ENCODE results near the gene HMGB2.

The HMGB2 gene

GRCh38 chr4:173333658-173334084 is 487 bp downstream of the HMGB2 start:
- DNase-seq: no peak

DNA sequence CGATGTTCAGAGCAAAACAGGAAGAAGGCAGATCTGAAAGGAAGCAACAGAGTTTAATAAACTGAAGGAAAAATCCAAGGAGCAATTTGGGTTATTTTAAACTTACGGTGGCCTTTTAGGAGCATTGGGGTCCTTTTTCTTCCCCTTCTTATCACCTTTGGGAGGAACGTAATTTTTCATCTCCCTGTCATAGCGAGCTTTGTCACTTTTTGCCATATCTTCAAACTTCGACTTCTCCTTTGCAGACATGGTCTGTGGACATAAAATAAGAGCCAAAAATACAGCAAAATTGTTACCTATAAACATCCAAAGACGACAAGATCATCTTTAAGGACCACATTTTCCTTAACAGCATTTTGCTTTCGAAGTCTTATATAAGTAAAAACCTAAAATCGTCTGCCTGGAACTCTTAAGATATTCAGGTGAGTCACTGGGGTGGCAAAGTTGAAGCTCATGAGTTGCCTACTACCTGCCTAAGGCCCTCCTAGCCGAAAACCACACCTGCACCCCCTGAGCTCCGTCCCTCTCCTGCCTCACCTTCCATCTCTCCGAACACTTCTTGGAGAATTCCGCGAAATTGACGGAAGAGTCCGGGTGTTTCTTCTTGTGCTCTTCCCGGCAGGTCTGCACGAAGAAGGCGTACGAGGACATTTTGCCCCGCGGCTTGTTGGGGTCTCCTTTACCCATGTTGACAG is 1.0 kb downstream of the HMGB2 start:
- no peak for DNase-seq

- no peak for DNase-seq
These were observed 2.1 kb downstream of the HMGB2 start for GRCh38 chr4:173332021-173332487.

GRCh38 chr4:173330590-173330989 is 3.6 kb downstream of the HMGB2 start:
- DNase-seq: no peak

DNA sequence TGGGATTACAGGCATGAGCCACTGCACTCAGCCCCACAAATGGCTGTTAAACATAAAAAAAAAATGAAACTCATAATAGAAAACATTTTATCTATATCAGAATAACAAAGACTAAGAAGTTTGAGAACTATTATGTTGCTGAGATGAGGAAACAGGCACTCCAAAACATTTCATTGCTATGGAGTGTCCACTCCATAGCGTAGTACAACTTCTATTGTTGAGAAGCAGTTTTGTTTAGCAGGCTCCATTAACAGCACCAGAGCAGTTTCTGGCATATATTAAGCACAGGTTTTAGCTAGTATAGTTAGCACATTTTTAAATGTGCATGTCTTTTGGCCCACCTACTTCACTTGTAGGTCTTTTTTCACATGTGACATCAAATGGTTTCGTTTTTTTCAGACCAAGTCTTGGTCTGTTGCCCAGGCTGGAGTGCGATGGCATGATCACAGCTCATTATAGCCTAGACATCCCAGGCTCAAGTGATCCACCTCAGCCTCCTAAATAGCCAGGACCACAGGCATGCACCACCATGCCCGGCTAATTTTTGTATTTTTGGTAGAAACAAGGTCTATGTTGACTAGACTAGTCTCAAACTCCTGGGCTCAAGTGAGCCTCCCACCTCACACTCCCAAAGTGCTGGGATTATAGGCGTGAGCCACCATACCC is 5.8 kb downstream of the HMGB2 start:
- no peak for DNase-seq

DNA sequence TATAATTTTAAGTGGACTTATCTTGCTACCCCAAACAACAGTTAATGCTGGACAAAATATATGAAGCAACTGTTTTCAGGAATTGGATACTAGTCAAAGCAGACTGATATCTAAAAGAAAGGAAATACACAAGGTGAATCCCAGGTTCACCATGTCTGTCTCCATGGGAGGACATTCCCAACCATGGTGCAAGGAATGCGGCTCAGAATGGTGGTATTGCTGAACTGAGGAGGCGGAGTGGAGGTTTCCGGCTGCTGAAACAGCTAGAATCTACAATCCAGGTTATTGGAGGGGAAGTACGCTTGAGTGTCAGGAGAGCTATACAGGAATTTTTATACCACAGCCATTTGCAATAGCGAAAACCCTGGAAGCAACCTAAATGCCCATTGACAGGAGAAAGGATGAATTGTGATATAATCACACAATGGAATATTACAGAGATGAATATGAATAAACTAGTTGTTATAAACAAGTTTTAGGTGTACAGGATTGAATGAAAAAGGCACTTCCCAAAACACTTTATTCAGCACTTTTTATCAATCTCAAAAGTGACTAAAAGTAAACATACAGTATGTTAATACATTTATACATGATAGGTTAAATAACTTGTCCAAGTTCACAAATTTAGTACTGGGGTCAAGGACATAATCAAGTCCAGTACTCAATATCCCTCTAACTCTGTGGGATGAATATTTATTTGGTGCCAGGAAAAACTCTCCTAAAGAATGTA is 9.0 kb downstream of the HMGB2 start:
- DNase-seq: no peak

- DNase-seq: no peak
These were observed 14.5 kb downstream of the HMGB2 start for GRCh38 chr4:173319696-173320095.

DNA sequence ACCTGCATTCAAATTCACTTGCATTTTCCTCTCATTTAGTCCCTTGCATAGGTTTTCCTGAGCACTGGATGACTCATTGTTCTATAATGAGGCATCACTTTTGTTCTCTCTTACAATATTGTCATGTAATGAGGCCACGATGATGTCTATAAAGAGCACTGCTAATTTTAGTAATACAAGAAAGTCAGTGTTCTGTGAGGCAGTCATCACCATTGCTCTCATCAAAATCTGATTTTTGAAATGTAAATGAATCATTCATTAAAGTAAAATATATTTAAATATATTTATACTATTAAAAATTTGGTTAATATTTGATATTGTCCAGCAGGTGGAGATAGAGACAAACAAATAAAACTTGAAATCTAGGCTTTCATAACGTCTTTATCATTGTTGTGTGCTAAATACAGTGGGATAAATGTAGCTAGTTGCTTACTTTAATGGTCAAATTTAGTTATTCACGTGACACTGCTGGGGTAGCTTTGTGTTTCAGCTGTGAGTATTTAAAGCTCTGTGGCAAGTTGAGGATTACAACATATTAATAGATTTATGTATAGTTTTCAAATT is 15.4 kb downstream of the HMGB2 start:
- peak; percentile 49 for DNase-seq

DNA sequence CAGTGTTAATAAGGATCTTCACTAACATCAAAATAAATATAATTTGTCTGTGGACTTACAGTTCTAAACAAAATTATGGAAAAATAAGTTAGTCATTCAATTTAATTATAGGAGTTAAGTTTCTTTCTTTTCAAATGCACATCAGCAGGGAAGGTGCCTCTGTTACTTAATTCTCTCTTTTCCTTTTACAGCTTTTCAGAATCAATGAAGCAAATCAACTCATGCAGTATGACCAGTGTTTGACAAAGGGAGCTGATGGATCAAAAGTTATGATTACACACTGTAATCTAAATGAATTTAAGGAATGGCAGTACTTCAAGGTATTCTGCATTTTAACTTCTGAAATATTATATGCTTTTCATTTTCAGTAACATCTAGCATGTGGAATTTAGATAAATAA is 15.9 kb downstream of the HMGB2 start:
- no peak for DNase-seq

GRCh38 chr4:173317004-173317403 is 17.2 kb downstream of the HMGB2 start:
- DNase-seq: no peak

- no peak for DNase-seq
These were observed 18.1 kb downstream of the HMGB2 start for GRCh38 chr4:173316060-173316459.

DNA sequence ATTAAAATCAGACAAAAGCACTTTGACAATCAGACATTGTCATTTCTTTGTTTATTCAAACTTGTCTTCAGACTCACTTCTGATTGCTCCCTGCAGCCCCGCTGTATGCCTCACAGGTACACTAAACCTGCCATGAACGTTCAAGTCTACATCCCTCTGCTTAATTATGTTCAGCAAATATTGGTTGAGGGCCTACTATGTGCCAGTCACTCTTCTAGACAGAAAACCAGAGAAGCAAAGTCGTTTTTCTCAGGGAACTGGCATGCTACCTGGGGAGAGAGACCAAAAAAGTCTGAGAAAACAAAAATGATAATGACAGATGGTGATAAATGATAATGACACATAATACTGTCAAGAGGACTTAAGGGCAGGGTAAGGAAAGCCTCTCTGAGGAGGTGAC is 19.4 kb downstream of the HMGB2 start:
- no peak for DNase-seq

DNA sequence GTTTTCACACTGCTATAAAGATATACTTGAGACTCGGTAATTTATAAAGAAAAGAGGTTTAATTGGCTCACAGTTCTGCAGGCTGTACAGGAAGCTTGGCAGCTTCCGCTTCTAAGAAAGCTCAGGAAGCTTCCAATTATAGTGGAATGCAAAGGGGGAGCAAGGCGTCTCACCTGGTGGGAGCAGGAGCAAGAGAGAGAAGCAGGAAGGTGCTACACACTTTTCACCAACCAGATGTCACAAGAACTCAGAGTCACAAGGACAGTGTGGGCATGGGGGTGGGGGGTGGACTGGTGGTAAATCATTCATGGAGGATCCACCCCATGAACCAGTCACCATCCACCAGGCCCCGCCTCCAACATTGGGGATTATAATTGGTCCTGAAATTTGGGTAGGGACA is 22.8 kb downstream of the HMGB2 start:
- DNase-seq: no peak

DNA sequence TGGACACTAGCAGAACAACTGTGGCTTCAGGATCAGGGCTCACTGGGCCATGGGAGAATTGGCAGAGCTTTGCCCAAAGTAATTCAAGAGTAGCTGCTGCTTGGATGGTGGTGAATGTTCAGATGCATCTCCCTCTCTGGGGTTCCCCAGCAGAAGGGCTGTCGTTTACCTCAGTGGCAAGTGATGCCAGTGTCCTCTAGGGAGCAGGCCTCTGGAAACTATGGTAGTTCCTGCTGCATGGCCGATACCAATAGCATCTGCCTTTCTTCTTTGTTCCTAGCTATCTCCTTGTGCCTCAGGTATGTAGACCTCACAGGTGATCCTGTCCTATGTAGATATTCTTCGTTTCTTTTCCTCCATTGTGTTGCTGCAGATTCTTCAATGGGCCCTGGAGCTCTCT is 26.4 kb downstream of the HMGB2 start:
- no peak for DNase-seq

DNA sequence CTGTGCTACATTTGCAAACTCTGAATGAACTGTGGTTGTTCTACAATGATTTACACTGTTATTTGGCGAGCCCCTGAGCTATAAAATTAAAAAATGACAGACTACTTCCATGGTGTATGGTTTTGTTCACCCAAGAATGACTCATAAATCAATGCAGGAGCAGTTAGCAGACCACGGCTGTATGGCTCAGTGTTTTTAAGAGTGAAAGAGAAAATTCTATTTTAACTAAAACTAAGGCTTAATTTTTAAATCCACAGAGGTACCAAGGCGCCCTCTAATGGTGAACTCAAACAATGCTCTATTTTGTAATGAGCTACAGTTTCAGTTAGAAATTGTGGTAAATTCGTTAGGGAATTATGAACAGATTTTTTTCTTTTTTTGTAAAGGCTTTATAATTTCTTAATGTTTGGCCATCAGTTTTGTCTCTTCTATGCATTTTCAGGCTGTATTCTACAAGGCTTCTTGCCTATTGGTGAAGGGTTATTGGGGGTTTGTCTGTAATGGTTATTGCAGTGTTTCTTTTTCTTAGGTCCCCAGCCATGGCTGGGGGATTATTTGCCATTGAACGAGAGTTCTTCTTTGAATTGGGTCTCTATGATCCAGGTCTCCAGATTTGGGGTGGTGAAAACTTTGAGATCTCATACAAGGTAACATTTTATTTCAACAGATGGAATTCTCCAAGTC is 32.5 kb downstream of the HMGB2 start:
- DNase-seq: peak; percentile 20

GRCh38 chr4:173294444-173294843 is 39.7 kb downstream of the HMGB2 start:
- DNase-seq: no peak

DNA sequence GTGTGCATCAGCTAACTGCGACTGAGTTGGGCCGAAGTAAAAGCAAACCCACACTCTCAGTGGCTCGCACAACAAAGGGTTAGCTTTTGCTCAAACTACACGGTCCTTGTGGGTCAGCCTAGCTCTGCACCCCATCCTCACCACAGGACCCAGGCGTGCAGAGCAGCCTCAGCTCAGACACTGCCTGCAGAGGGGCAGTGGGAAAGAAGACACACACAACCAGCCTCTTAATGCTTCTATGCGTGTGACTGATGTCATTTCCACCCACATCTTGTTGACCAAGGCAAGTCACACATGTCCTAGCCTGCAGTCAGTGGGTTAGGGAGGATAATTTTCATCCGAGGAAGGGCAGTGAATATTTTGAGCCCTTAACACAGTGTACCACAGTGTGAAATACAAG is 40.5 kb downstream of the HMGB2 start:
- no peak for DNase-seq

DNA sequence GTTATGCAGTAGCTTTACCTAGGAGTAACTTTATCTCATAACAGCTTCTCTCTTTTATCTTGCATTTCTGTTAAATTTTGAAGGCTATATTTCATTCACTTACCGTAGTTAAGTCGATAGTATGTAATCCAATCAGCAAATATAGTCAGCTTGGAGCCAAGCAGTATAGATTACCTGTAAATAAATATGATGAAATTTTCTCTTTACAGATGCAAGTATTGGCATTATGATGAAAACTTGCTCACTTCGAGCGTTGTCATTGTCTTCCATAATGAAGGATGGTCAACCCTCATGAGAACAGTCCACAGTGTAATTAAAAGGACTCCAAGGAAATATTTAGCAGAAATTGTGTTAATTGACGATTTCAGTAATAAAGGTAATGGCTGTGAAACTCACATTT is 42.3 kb downstream of the HMGB2 start:
- no peak for DNase-seq

DNA sequence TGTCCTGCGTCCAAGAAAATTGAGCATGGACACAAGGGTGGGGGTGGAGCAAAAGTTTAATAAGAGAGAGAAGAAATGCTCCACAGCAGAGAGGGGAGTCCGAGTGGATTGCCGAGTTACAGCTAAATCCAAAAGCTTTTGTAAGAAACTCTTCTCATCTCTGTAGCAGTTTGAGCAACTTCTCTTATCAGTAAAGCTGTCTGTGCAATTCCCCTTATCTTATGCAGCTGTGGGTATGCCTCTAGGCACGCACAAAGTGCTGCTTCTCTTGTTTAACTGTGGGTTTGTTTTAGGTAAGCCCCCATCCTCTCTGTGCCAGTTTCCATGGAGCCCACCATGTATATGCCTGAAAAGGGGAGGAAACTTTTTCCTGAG is 44.8 kb downstream of the HMGB2 start:
- no peak for DNase-seq

GRCh38 chr4:173288698-173289352 is 45.3 kb downstream of the HMGB2 start:
- no peak for DNase-seq

GRCh38 chr4:173288296-173288695 is 45.9 kb downstream of the HMGB2 start:
- peak; percentile 38 for DNase-seq

DNA sequence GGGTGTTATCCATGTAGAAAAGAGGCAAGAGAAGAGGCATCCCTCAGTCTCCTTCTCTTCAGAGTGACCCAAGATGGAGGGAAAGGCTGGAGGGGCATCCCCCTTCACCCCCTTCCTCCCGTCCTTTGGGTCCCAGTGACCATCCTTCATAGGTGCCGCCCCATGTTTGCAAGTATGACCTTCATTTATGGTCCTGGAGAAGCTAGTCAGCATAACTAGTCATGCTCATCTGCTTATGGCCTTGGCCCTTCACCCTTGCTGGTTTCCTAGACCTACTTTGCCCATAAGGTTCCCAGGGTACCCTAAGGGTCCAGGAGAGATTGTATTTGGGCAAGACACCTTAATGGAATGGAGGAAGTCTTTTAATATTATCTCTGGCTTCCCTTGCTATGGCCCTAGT is 46.7 kb downstream of the HMGB2 start:
- DNase-seq: no peak

GRCh38 chr4:173284463-173284862 is 49.7 kb downstream of the HMGB2 start:
- DNase-seq: no peak

All from NCI-H1694 (cell line).